OCI-LY1 (cell line): ENCODE results near the gene OTP.

ENCODE experiments used
- H2AFZ ChIP-seq: fragments of 200-600 bp; sonication (generic), shearing (Covaris generic); 2 replicates; pipeline ENCODE4 v1.6.0; 2014; ENCODE audit warnings: antibody characterized with exemption, mild to moderate bottlenecking, low read length
- H3F3A ChIP-seq: fragments of 200-600 bp; sonication (generic), shearing (Covaris generic); 2 replicates; pipeline ENCODE4 v1.6.0; 2014; ENCODE audit warnings: mild to moderate bottlenecking, antibody characterized with exemption, low read length, moderate library complexity; ENCODE audit not compliant: insufficient read depth
- H3K27ac ChIP-seq: fragments of 200-600 bp; sonication (generic); 2 replicates; pipeline ENCODE4 v1.5.1; 2014; ENCODE audit warnings: low read length, mixed run types, mild to moderate bottlenecking, low read depth; ENCODE audit not compliant: poor library complexity, severe bottlenecking
- H3K27me3 ChIP-seq: fragments of 200-600 bp; sonication (generic); 2 replicates; pipeline ENCODE4 v1.6.0; 2014; ENCODE audit warnings: antibody characterized with exemption, mild to moderate bottlenecking, low read length, moderate library complexity; ENCODE audit not compliant: insufficient read depth
- H3K36me3 ChIP-seq: fragments of 200-600 bp; sonication (generic); 2 replicates; pipeline ENCODE4 v1.6.1; 2014; ENCODE audit warnings: mild to moderate bottlenecking, antibody characterized with exemption, low read length, moderate library complexity, mixed read lengths; ENCODE audit not compliant: insufficient read depth
- H3K4me1 ChIP-seq: fragments of 200-600 bp; sonication (generic); 2 replicates; pipeline ENCODE4 v1.5.1; 2014; ENCODE audit warnings: mild to moderate bottlenecking, low read length, moderate library complexity; ENCODE audit not compliant: insufficient read depth, severe bottlenecking
- H3K4me2 ChIP-seq: fragments of 200-600 bp; sonication (generic), shearing (Covaris generic); 2 replicates; pipeline ENCODE4 v1.6.1; 2014; ENCODE audit warnings: low read length
- H3K4me3 ChIP-seq: fragments of 200-600 bp; sonication (generic); 2 replicates; pipeline ENCODE4 v1.5.1; 2014; ENCODE audit warnings: low read length, low read depth, mild to moderate bottlenecking, mixed read lengths; ENCODE audit not compliant: poor library complexity, severe bottlenecking
- H3K79me2 ChIP-seq: fragments of 200-600 bp; shearing (Covaris generic); 2 replicates; pipeline ENCODE4 v1.6.1; 2016; ENCODE audit warnings: mixed run types, low read length, mixed read lengths; ENCODE audit not compliant: insufficient read depth
- H3K9ac ChIP-seq: fragments of 200-600 bp; sonication (generic), shearing (Covaris generic); 2 replicates; pipeline ENCODE4 v1.6.1; 2014; ENCODE audit warnings: mild to moderate bottlenecking, low read length, mixed read lengths
- H3K9me2 ChIP-seq: fragments of 200-600 bp; sonication (generic), shearing (Covaris generic); 2 replicates; pipeline ENCODE4 v1.6.1; 2014; ENCODE audit warnings: low read depth, mild to moderate bottlenecking, low read length, mixed read lengths
- H3K9me3 ChIP-seq: fragments of 200-600 bp; shearing (Covaris generic); 2 replicates; pipeline ENCODE4 v1.6.1; 2014; ENCODE audit warnings: low read length, mixed read lengths
- H4K20me1 ChIP-seq: fragments of 200-600 bp; sonication (generic), shearing (Covaris generic); 2 replicates; pipeline ENCODE4 v1.6.0; 2016; ENCODE audit warnings: mild to moderate bottlenecking, low read length; ENCODE audit not compliant: insufficient read depth
- EZH2 ChIP-seq: fragments of 200-600 bp; sonication (generic), shearing (Covaris generic); IDR thresholded peaks from 2 replicates; pipeline ENCODE4 v1.8.0; 2017; ENCODE audit warnings: borderline replicate concordance, mixed run types, mild to moderate bottlenecking, antibody characterized with exemption, low read length, moderate library complexity, mixed read lengths
- TF ChIP-seq, protein P1 (sequence below): fragments of 200-600 bp; sonication (generic), shearing (Covaris generic); IDR thresholded peaks from 2 replicates; pipeline ENCODE4 v1.5.1; 2017; ENCODE audit warnings: mild to moderate bottlenecking, antibody characterized with exemption, low read length, moderate library complexity, mixed read lengths

Gene OTP

DNA sequence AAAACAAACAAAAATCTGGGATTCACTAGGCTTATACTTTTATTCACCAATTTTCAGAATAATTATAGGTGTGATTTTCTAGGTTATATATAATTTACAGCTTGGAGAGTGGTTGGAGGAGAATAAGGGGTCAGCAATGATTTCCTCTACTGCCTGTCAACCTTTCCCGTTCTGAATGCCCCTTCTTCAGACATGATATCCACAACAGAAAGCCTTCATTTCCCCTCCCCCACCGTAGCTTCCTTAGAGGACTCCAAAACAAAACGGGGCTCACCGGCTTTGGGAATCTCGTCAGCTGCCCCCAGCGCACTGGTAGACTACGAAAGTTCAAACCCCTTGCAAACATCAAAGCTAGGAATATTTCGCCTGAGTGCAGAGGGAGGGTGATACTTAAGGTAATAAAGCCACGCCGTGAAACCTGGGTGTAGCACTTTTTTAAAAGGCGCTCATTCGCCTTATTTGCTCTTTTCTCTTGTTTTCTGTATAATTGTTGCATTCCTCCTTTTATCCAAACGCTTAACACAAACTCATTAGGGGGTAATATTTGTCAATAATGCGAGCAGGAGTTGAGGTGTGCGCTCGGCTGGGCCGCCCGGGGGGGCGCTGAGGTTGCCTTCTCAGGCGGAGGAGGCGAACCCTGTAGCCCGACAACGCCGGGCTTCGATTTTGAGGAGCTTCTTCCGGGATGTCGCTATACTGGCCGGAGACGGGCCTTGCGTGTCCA lies 2.4 kb downstream of the OTP start:
- Histone ChIP-seq H4K20me1 (no peaks in the 10 kb centered on the region), H3K9me2 (no peaks in the 10 kb centered on the region), H3K27me3 (peaks cover 4% of the 10 kb centered on the region; the same call in 1 of the 2 replicates), H3K27ac (no peak overlapping the region), H3K79me2 (no peaks in the 10 kb centered on the region), H2AFZ (no peak overlapping the region), H3K4me1 (peaks cover 6% of the 10 kb centered on the region), H3K9ac (no peak overlapping the region), H3K4me2 (no peak overlapping the region), H3K36me3 (no peaks in the 10 kb centered on the region), H3K4me3 (no peak overlapping the region), H3K9me3 (no peaks in the 10 kb centered on the region), H3F3A (no peaks in the 10 kb centered on the region)
- no peak for TF ChIP-seq EZH2
- TF ChIP-seq, protein P1, sequence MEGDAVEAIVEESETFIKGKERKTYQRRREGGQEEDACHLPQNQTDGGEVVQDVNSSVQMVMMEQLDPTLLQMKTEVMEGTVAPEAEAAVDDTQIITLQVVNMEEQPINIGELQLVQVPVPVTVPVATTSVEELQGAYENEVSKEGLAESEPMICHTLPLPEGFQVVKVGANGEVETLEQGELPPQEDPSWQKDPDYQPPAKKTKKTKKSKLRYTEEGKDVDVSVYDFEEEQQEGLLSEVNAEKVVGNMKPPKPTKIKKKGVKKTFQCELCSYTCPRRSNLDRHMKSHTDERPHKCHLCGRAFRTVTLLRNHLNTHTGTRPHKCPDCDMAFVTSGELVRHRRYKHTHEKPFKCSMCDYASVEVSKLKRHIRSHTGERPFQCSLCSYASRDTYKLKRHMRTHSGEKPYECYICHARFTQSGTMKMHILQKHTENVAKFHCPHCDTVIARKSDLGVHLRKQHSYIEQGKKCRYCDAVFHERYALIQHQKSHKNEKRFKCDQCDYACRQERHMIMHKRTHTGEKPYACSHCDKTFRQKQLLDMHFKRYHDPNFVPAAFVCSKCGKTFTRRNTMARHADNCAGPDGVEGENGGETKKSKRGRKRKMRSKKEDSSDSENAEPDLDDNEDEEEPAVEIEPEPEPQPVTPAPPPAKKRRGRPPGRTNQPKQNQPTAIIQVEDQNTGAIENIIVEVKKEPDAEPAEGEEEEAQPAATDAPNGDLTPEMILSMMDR: no peak

DNA sequence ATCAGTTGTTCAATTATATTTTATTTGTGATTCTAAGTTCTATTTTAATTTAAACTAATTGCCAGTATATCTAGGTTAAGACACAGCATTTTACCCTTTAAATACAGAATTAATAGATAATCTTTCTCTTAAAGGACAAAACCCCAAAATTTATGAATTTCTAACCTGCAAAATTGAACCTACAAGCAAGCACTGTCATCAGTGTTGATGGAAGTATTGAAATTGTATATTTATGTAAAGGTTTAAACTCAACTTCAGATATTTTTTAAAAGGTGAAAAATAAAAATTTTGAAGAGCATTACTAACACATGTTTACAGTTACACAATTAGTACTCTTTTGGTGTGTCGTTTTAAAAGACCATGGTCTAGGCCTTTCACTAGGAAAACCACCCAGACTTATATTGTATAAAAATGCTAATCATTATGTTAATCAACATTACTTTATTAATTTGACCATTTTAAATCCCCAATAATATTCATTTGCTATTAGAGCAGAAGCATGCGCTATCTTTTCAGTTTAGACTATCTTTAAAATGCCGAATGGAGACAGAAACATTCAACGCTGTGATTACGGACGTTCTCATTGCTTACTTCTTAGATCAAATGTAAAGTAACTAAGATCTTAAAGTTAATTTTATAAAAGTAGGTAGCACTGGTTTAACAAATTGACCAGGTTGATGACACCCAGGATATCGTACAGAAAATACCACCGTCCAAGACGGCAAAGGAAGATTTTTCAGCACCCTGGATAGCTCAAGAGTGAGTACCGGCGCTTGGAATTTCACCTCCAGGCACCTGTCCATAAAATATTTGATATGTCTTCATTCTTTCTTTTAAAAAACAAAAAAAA lies 3.2 kb downstream of the OTP start:
- Histone ChIP-seq H3K9ac (no peak overlapping the region), H4K20me1 (no peaks in the 10 kb centered on the region), H3K79me2 (no peaks in the 10 kb centered on the region), H3K4me2 (no peak overlapping the region), H3F3A (no peaks in the 10 kb centered on the region), H3K4me1 (peaks cover 10% of the 10 kb centered on the region), H3K9me3 (no peaks in the 10 kb centered on the region), H3K27ac (no peak overlapping the region), H3K9me2 (no peaks in the 10 kb centered on the region), H3K4me3 (no peak overlapping the region), H3K36me3 (no peaks in the 10 kb centered on the region), H2AFZ (no peak overlapping the region), H3K27me3 (peaks cover 4% of the 10 kb centered on the region; the same call in 1 of the 2 replicates)
- TF ChIP-seq, protein P1: no peak
- TF ChIP-seq EZH2: no peak

DNA sequence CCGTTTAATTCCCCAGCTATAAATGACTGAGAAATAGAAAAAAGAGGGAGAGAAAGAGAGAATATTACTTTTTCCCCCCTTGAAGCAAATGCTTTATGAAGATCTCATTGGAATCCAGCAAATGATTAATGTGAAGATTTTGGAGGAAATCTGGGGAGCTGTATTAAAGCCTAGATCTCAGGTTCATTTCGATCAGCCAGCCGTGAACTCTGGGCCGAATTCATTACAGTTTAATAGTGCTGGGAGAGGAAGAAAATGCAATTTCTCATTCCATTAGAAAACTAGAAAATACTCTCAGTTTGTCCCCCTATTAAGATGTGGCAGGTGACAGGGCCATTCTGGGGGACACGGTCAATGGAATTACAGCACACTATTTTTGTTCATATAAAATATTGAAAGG lies 4.8 kb downstream of the OTP start:
- TF ChIP-seq, protein P1: no peak
- no peak for TF ChIP-seq EZH2
- H3K9ac ChIP-seq: no peak overlapping the region

More for the DNA sequence above, 4.8 kb downstream of the OTP start:
- Histone ChIP-seq H3F3A (no peaks in the 10 kb centered on the region), H3K4me3 (no peak overlapping the region), H3K9me2 (no peaks in the 10 kb centered on the region), H3K36me3 (no peaks in the 10 kb centered on the region), H3K27ac (no peak overlapping the region), H3K4me1 (peaks cover 18% of the 10 kb centered on the region), H4K20me1 (no peaks in the 10 kb centered on the region), H3K27me3 (peaks cover 4% of the 10 kb centered on the region; the same call in 1 of the 2 replicates), H3K9me3 (no peaks in the 10 kb centered on the region), H2AFZ (no peak overlapping the region), H3K79me2 (no peaks in the 10 kb centered on the region), H3K4me2 (no peak overlapping the region)
